Measurements from ENCODE around the gene NR6A1. TPM values are rescaled to one million over a fixed set of nuclear protein-coding genes. Genes with fewer than 3 reads are reported as not detected.

The NR6A1 gene
- total RNA-seq, 1 donor from 2014 or later = 302 TPM

DNA sequence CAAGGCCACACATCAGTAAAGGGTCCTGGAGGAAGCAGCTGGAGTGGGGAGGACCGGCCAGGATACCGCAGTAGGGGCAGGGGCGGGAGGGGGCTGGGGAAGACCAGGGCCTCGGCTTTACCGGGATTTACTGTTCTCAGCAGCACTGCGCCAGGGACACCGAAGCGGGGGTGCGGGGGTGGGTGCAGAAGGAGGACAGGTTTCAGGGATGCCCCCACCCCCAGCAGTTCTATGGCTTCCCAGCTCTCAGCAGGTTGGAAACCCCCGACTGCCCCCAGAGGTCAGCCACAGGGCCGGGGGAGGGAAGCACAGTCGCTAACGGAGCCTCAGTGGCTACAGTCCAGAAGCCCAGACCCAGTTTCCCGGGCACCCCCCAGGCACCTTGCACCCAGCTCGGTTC is 285.2 kb downstream of the NR6A1 start:
- Mint-ChIP-seq H3K36me3 (no peaks in the 10 kb centered on the region), H3K4me3 (peak overlapping the region; percentile 58), H3K27me3 (ENCODE audit: insufficient read depth, low read depth) (peaks cover 18% of the 10 kb centered on the region), H3K27ac (peak overlapping the region; percentile 90), H3K4me1 (peaks cover 53% of the 10 kb centered on the region), H3K9me3 (peaks cover 2% of the 10 kb centered on the region)
- Histone ChIP-seq H4K20me1 (ENCODE audit: low read depth) (no peaks in the 10 kb centered on the region), H3K9me3 (ENCODE audit: low read depth) (no peaks in the 10 kb centered on the region), H3K4me1 (peaks cover 76% of the 10 kb centered on the region), H2AFZ (replicated peaks) (no peak overlapping the region), H3K27ac (no peak overlapping the region), H3K79me2 (ENCODE audit: low read depth) (no peaks in the 10 kb centered on the region), H3K36me3 (no peaks in the 10 kb centered on the region), H3K9ac (no peak overlapping the region), H3K4me3 (no peak overlapping the region), H3K4me2 (peak overlapping the region; percentile 73), H3K27me3 (no peaks in the 10 kb centered on the region), H3F3A (ENCODE audit: low read depth) (peaks cover 50% of the 10 kb centered on the region)
- TF ChIP-seq, protein P1, sequence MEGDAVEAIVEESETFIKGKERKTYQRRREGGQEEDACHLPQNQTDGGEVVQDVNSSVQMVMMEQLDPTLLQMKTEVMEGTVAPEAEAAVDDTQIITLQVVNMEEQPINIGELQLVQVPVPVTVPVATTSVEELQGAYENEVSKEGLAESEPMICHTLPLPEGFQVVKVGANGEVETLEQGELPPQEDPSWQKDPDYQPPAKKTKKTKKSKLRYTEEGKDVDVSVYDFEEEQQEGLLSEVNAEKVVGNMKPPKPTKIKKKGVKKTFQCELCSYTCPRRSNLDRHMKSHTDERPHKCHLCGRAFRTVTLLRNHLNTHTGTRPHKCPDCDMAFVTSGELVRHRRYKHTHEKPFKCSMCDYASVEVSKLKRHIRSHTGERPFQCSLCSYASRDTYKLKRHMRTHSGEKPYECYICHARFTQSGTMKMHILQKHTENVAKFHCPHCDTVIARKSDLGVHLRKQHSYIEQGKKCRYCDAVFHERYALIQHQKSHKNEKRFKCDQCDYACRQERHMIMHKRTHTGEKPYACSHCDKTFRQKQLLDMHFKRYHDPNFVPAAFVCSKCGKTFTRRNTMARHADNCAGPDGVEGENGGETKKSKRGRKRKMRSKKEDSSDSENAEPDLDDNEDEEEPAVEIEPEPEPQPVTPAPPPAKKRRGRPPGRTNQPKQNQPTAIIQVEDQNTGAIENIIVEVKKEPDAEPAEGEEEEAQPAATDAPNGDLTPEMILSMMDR (IDR thresholded peaks at IDR 0.05) = no peak
- TF ChIP-seq EZH2 (IDR thresholded peaks at IDR 0.05) (no peak), EZH2phosphoT487 (IDR thresholded peaks at IDR 0.05) (no peak)
- no peak for DNase-seq (ENCODE audit: low spot score)

DNA sequence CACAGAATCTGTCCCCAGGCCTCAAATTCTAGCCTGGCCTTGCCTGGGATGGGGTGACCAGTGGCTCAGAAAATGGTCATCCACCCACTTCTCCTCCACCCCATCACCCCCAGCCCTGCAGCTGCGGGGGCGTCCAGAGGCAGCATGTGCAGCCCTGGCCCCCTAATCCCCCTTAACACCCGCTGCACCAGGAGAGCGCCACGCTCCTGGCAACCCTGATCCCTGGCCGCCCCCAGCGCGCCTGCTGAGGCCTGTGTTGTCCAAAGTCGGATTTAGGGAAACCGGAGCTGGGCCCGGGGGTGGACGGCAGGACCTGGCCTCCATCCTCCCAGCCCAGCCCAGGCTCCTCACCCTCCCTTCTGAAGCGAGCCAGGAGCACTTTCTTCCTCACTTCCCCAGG is 285.9 kb downstream of the NR6A1 start:
- Mint-ChIP-seq H3K4me3 (peak overlapping the region; percentile 58), H3K36me3 (no peaks in the 10 kb centered on the region), H3K27ac (peak overlapping the region; percentile 90), H3K9me3 (peaks cover 2% of the 10 kb centered on the region), H3K27me3 (ENCODE audit: insufficient read depth, low read depth) (peaks cover 21% of the 10 kb centered on the region), H3K4me1 (peaks cover 52% of the 10 kb centered on the region)
- Histone ChIP-seq H3K4me1 (peaks cover 70% of the 10 kb centered on the region), H3K9ac (no peak overlapping the region), H2AFZ (replicated peaks) (no peak overlapping the region), H3K4me3 (no peak overlapping the region), H4K20me1 (ENCODE audit: low read depth) (no peaks in the 10 kb centered on the region), H3K27ac (no peak overlapping the region), H3K9me3 (ENCODE audit: low read depth) (no peaks in the 10 kb centered on the region), H3K36me3 (no peaks in the 10 kb centered on the region), H3K27me3 (peaks cover 1% of the 10 kb centered on the region), H3K79me2 (ENCODE audit: low read depth) (no peaks in the 10 kb centered on the region), H3K4me2 (peak overlapping the region; percentile 73), H3F3A (ENCODE audit: low read depth) (peaks cover 50% of the 10 kb centered on the region)
- peak; percentile 76 for DNase-seq (ENCODE audit: low spot score)
- TF ChIP-seq EZH2 (IDR thresholded peaks at IDR 0.05) = no peak
- TF ChIP-seq EZH2phosphoT487 (IDR thresholded peaks at IDR 0.05) = peak; percentile 25
- TF ChIP-seq, protein P1 (IDR thresholded peaks at IDR 0.05) = no peak

DNA sequence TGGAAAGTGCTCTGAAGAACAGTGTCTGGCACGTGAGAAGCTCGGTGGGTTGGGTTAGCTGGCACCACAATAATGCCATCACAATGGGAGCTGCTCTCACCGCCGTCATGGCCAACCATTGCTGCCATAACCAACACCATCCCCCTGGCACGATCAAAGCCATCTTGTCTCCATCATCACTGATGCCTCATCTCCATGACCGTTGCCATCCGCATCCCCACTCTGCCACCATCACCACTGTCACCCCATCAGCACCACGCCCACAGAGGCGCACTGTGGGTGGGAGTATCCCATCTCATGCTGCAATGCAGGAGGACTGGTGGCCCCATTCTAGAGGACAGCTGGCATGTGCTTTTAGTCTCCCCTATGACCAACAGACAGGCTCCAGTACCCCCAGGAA is 287.6 kb downstream of the NR6A1 start:
- no peak for DNase-seq (ENCODE audit: low spot score)
- H3K4me3 ChIP-seq = no peak overlapping the region
- Mint-ChIP-seq H3K27me3 (ENCODE audit: insufficient read depth, low read depth) (peaks cover 18% of the 10 kb centered on the region), H3K9me3 (peaks cover 2% of the 10 kb centered on the region), H3K4me3 (peak overlapping the region; percentile 38), H3K36me3 (no peaks in the 10 kb centered on the region), H3K4me1 (peaks cover 45% of the 10 kb centered on the region), H3K27ac (no peak overlapping the region)
- H3K27me3 ChIP-seq = peaks cover 17% of the 10 kb centered on the region
- no peak for TF ChIP-seq EZH2phosphoT487 (IDR thresholded peaks at IDR 0.05)
- TF ChIP-seq EZH2 (IDR thresholded peaks at IDR 0.05) = no peak
- TF ChIP-seq, protein P1 (IDR thresholded peaks at IDR 0.05) = no peak
- peaks cover 56% of the 10 kb centered on the region for H3F3A ChIP-seq (ENCODE audit: low read depth)
- no peaks in the 10 kb centered on the region for H4K20me1 ChIP-seq (ENCODE audit: low read depth)
- H3K9ac ChIP-seq = no peak overlapping the region
- no peaks in the 10 kb centered on the region for H3K79me2 ChIP-seq (ENCODE audit: low read depth)
- no peaks in the 10 kb centered on the region for H3K9me3 ChIP-seq (ENCODE audit: low read depth)
- no peak overlapping the region for H3K4me2 ChIP-seq
- H3K27ac ChIP-seq = no peak overlapping the region
- H2AFZ ChIP-seq (replicated peaks) = no peak overlapping the region
- no peaks in the 10 kb centered on the region for H3K36me3 ChIP-seq
- peaks cover 58% of the 10 kb centered on the region for H3K4me1 ChIP-seq

Measured in neural progenitor cell (in vitro differentiated cells).